HG03159 (cell line): Measurements from ENCODE around the gene TEX51.

Experiments
- ATAC-seq: cut with Tn5 transposase; IDR thresholded peaks from one replicate; pipeline ENCODE4 v1.9.1; 2021; ENCODE audit warnings: mild to moderate bottlenecking, moderate library complexity; ENCODE audit not compliant: unreplicated experiment

The TEX51 gene

GRCh38 chr2:126890551-126891450 lies 7.9 kb upstream of the TEX51 start:
- no peak for ATAC-seq

DNA sequence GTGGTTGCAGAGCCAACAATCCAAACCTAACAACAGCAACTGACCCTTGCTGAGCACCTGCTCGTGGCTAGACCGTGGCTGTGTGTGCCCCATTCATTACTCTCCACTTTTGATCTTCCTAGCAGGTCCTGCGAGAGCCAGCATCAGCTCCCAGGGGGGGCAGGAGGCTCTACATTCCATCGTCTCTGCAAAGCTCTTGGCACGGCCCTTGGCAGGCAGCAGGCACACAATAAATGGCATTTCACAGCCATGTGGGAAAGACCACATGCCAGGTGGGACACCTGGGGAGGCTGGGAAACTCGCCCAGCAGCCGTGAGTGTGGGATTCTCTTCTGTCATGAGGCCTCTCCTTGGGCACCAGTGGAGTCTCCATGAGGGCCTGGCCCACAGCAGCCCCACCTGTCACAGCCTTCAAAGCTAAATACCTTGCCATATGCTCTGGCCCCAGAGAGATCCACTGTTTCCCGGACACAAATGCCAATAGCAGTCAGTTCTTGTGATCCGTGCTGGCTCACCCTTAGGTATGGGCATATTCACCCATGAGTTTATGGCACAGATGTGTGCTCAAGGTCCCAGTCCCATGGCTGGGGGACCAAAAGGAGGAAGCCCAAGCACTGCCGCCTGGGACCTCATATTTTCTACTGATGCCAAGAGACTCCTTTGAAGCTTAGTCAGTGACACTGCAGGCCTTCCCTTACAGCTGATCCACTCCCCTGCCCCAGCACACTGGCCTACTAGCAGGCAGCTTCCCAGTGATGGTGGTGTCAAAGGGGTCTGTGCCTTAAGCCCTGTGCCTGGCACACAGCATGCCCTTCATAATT lies 6.8 kb upstream of the TEX51 start:
- ATAC-seq: no peak

- ATAC-seq: no peak
These were observed 5.5 kb upstream of the TEX51 start for GRCh38 chr2:126893153-126893552.

- no peak for ATAC-seq
These were observed 5.1 kb upstream of the TEX51 start for GRCh38 chr2:126893606-126894005.

- no peak for ATAC-seq
These were observed 4.6 kb upstream of the TEX51 start for GRCh38 chr2:126894082-126894481.

- ATAC-seq: no peak
These were observed 4.0 kb upstream of the TEX51 start for GRCh38 chr2:126894585-126895182.

DNA sequence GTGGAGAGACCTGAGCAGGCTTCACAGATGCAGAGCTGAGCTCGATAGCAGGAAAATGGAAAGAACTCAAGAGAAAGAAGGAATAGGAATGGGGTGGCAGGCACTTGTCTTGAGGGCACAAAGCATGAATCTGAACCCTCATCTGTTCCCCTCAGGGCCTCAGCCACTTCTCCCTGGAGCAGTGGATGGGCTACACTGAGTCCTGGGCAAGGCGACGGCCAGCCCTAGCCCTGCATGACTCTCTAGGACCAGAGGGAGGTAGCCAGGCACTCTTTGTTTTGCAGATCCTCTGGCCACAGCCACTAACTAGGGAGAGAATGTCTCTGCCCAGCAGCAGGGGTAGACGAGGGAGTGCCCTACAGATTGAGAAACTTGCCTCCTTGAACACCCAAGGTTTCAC lies 3.4 kb upstream of the TEX51 start:
- ATAC-seq: no peak

DNA sequence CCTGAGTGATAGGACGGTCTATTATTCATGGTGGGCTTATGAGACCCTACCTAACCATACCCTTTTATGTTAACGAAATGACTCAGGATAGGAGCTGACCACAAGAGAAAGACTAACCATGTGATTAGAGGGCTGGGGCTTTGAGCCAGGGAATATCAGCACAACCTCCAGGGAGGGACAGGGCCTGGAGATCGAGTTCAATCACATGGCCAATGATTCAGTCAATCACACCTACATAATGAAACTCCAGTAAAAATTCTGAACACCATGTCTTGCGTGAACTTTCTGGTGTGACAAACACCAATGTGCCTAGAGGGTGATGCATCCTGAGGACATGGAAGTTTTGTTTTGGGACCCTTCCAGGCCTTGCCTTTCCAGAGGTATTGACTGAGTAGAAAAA lies 2.2 kb upstream of the TEX51 start:
- no peak for ATAC-seq

DNA sequence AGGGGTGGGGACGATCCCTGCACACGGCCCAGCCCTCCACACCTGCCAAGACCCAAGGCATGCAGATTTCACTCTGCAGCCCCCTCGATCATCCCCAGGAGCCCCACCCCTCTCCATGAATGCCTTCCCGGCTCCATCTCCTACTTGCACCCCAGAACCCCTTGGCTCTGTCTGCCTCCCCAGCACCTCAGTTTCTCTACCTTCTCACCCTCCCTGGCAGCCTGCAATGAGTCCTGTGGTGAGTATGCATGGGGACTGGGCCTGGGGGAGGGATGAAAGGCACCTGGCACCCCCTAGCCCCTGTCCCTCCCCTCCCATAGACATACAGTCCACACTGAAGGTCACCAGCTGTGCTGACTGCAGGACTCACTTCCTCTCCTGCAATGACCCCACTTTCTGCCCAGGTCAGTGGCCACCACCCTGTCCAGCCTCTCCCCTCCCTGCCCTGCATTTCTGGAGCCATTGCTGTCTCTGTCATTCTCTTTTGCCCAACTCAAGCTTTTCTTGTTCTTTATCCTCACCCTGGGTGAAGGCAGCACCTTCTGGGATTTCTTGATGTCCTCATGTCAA lies 1.0 kb downstream of the TEX51 start:
- no peak for ATAC-seq

DNA sequence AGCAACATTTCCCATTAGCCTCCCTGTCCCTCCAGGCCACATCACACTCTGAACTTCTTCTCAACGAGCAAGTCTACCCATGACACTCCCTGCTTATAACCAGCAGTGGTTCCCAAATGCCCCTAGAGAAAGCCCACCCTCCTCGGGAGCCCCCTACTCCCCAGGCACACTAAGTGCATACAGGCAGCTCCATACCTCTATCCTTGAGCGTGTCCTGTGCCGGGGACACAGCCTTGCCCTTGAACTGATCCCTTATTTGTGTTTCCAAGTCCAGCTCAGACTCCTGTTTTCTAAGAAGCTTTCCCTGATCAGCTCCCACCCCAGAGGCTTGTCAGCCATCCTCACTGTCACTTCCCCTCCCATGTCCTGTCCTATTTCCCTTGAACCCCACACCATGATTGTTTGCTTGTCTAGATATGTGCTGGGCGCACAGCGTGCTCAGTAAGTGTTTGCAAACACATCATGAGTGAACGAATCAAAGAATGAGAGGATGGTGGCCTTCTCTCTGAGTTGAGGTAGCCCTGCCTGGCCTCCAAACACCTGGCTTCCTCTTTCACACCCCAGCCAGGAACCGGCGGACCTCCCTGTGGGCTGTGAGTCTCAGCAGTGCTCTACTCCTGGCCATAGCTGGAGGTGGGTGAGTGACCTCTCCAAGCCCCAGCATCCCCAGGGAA lies 2.1 kb downstream of the TEX51 start:
- ATAC-seq: no peak

GRCh38 chr2:126901459-126901858 lies 2.8 kb downstream of the TEX51 start:
- ATAC-seq: no peak

DNA sequence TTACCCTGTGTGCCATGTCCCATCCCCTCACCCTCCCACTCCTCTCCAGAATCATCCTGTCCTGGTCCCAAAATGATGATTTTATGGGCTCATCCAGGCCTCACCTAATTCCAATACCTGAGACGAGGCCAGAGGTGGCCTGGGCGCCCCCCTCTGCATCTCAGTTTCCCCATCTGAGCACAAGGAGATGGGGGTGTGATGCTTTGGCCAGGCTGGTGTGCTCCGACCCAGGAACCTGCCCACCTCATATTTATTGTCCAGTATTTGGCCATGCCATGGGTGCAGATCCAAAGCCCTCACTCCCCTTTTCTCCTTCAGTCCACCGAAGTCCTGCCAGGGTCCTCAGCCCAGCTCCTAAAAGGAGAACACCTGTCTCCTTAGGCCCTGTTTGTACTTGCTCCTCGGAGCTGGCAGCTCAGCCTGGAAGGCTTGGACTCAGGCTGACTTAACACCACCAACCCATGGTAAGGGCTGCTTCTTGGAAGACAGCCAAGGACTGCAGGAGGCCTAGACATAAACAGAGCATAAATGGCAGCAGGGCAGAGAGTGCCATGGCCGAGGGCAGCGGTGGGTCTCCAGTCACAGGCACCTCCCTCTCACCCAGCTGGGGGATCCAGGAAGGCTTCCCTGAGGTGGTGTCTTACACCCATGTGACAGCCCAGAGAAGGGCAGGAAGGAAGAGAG lies 3.6 kb downstream of the TEX51 start:
- ATAC-seq: no peak

GRCh38 chr2:126902859-126903258 lies 4.2 kb downstream of the TEX51 start:
- no peak for ATAC-seq

- ATAC-seq: no peak
These were observed 7.3 kb downstream of the TEX51 start for GRCh38 chr2:126905991-126906390.

DNA sequence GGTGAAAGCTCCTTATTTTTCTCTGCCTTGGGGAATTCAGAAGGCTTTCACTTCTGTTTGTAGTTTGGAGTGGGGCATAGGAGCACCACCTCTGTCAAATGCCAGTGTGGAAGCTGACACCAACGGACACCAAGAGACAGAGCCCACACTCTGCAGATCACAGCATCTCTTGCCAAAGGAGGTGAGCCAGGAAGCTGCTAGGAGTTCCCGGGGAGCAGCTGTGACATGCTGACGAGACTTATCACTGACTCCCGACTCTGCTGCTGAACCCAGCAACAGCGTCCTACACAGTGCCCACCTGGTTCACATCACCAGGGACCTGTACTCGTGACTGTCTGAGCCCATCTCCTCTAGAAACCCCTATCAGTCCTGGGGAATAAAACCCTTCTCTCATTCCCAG lies 8.1 kb downstream of the TEX51 start:
- ATAC-seq: no peak

DNA sequence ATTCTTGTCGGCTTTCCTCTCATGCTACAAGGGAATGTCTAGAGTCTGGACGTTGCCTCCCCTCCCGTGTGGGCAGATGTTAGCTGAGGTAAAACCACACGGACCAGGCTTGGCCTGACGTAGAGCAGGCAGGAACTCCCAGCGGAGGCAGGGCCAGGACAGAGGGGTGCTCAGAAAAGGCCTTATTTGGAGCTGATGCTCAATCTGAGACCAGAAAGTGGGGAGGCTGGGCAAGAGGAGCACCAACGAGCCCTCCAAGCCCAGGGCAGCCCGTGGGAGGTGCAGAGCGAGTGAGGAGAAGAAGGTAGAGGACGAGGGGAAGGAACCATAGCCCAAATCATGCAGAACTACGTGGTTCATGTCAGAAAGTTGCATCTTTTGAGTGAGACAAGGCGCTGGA lies 9.0 kb downstream of the TEX51 start:
- ATAC-seq: no peak

DNA sequence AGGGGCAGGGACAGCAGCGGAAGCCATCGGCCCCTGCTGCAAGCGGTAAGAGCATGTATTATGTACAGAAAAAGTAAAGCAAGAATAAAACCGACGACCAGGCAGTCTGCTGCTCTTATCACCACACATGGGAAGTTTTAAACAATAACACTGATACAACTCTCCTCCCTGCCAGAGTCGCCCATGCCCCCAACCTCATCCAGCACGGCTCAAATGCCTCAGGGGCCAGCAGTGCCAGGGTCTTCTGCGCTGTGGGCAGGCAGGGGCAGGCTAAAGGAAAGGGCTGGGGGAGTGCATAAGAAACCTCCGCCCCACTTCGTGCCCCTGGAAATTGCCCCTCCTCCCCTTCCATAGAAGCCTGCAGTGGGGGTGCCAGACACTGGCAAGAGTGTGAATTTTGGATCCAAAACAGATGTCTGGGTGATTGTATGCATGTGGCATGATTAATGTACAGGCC lies 10.1 kb downstream of the TEX51 start:
- no peak for ATAC-seq

GRCh38 chr2:126909366-126909765 lies 10.7 kb downstream of the TEX51 start:
- ATAC-seq: no peak

- ATAC-seq: no peak
These were observed 11.1 kb downstream of the TEX51 start for GRCh38 chr2:126909781-126910180.

DNA sequence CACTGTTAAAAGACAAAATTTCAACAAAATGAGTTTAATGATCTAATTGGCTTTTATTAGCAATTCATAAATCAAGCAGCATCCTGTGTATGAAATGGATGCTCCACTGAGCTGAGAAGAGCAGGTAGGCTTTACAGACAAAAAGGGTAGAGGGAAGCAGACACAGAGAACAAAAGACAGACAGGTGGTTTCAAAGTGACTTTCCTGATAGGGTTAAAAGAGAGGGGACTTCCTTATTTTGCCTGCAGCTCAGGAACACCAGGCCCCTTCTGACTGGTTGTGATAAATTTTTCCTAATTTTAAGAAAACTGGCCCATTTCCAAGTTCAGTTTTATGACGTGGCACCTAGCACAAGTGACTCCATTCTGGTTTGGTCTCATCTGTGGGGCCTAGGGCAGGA lies 11.9 kb downstream of the TEX51 start:
- ATAC-seq: no peak
